HepG2 (cell line): ENCODE results near the gene LEMD1. TPM values are rescaled to one million over a fixed set of nuclear protein-coding genes. Genes with fewer than 3 reads are reported as not detected.
A peak's percentile ranks its signal among the peaks of the same experiment; 100 is the strongest.

Experiments used
- ATAC-seq: fragments of 200-7000 bp; cut with Tn5 transposase; 3 replicates; pipeline ENCODE4 v1.9.1; 2020; ENCODE audit warnings: mild to moderate bottlenecking, moderate library complexity
- BruUV-seq: library from RNA; stranded (reverse); fragments of 400-500 nt; replicated peaks from 2 replicates; lab custom pipeline; 2021; lab: Mats Ljungman, UMichigan
- CTCF ChIA-PET: fragments of 300-600 bp; formaldehyde crosslinking; extraction: SDS; loops from one replicate; lab custom pipeline; 2021; ENCODE audit warnings: low total read pairs, inconsistent platforms, low intra/inter-chr PET ratio; lab: Yijun Ruan, JAX
- POLR2A ChIA-PET: fragments of 350-600 bp; sonication (Branson Sonifier 250); formaldehyde crosslinking; loops from one replicate; lab custom pipeline; 2020; ENCODE audit warnings: antibody characterized with exemption, inconsistent platforms; lab: Yijun Ruan, JAX
- DNase-seq: peaks from one replicate; pipeline ENCODE4 v3.0.0-alpha.2; 2015; ENCODE audit warnings: low spot score
- FAIRE-seq: peaks from 3 replicates; lab custom pipeline; 2011; peaks lifted over from hg19 to GRCh38; lab: Jason Lieb, UNC
- H2AFZ ChIP-seq: one replicate; pipeline ENCODE4 v1.6.1; 2011; ENCODE audit warnings: low read length, inconsistent platforms
- H3K27ac ChIP-seq: fragments of 300-600 bp; 3 replicates; pipeline ENCODE4 v1.8.0; 2011; ENCODE audit warnings: mixed run types, mild to moderate bottlenecking, mixed read lengths, low read length, inconsistent platforms; ENCODE audit not compliant: insufficient read depth; ENCODE audit errors: extremely low read length
- H3K27me3 ChIP-seq, 2 experiments: fragments of 200-600 bp in 1 of 2; 2 replicates in 1 of 2; 3 replicates in 1 of 2; pipeline versions ENCODE4 v1.6.0 to v1.8.0; 2011; ENCODE audit warnings: low read length in 2 of 2, mild to moderate bottlenecking in 2 of 2, moderate library complexity in 2 of 2, inconsistent platforms in 1 of 2; ENCODE audit not compliant: insufficient read depth in 2 of 2, control insufficient read depth in 1 of 2
- H3K36me3 ChIP-seq, 2 experiments: fragments of 200-600 bp in 1 of 2; replicated peaks in 1 of 2; 2 replicates in 1 of 2; 3 replicates in 1 of 2; pipeline versions ENCODE4 v1.5.1 to v1.8.0; 2011; ENCODE audit warnings: low read length in 2 of 2, inconsistent platforms in 1 of 2; ENCODE audit not compliant: insufficient read depth in 2 of 2, control insufficient read depth in 1 of 2
- H3K4me1 ChIP-seq: 2 replicates; pipeline ENCODE4 v1.5.1; 2012; ENCODE audit warnings: low read length, inconsistent platforms; ENCODE audit not compliant: insufficient read depth
- H3K4me2 ChIP-seq: 2 replicates; pipeline ENCODE4 v1.6.0; 2011; ENCODE audit warnings: low read depth, low read length, inconsistent platforms
- H3K4me3 ChIP-seq, 3 experiments: fragments of 200-600 bp in 1 of 3; sonication (generic), shearing (Covaris generic) in 1 of 3; replicated peaks in 1 of 3; 2 replicates each; pipeline ENCODE4 v1.5.1; 2011 to 2016; ENCODE audit warnings: low read length in 3 of 3, inconsistent platforms in 2 of 3, low read depth in 2 of 3, mild to moderate bottlenecking in 2 of 3, control low read depth in 1 of 3, mixed read lengths in 1 of 3; ENCODE audit not compliant: insufficient read depth in 1 of 3
- H3K79me2 ChIP-seq: one replicate; pipeline ENCODE4 v1.6.1; 2011; ENCODE audit warnings: low read length, inconsistent platforms; ENCODE audit not compliant: insufficient read depth
- H3K9ac ChIP-seq: 2 replicates; pipeline ENCODE4 v1.6.0; 2011; ENCODE audit warnings: mild to moderate bottlenecking, low read depth, low read length, inconsistent platforms; ENCODE audit not compliant: insufficient read depth
- H3K9me3 ChIP-seq: 2 replicates; pipeline ENCODE4 v1.5.1; 2012; ENCODE audit warnings: mild to moderate bottlenecking, low read length
- H4K20me1 ChIP-seq: 2 replicates; pipeline ENCODE4 v1.6.0; 2011; ENCODE audit warnings: inconsistent platforms, mild to moderate bottlenecking, low read length, moderate library complexity; ENCODE audit not compliant: insufficient read depth
- JARID2 ChIP-seq: sonication (generic); formaldehyde crosslinking; IDR thresholded peaks from 2 replicates; pipeline ENCODE4 v1.8.1; 2023; ENCODE audit warnings: missing genetic modification reagents, inconsistent platforms; ENCODE audit not compliant: insufficient replicate concordance
- KDM1A ChIP-seq: IDR thresholded peaks from 2 replicates; pipeline ENCODE4 v1.6.1; 2016; ENCODE audit warnings: missing compliant biosample characterization
- MED13 ChIP-seq: sonication (generic); formaldehyde crosslinking; IDR thresholded peaks from 2 replicates; pipeline ENCODE4 v1.5.0; 2020; ENCODE audit warnings: missing genetic modification reagents
- RBFOX2 ChIP-seq: fragments of 200-400 bp; formaldehyde crosslinking; IDR thresholded peaks from 2 replicates; pipeline ENCODE4 v1.6.1; 2017; ENCODE audit warnings: low read depth, mild to moderate bottlenecking, low read length
- SALL2 ChIP-seq: sonication (generic); formaldehyde crosslinking; IDR thresholded peaks from 2 replicates; pipeline ENCODE4 v1.8.1; 2023; ENCODE audit warnings: mild to moderate bottlenecking, missing genetic modification reagents, inconsistent platforms
- TCF12 ChIP-seq, 2 experiments: fragments of 450-650 bp in 1 of 2; sonication (generic) in 1 of 2; formaldehyde crosslinking in 1 of 2; IDR thresholded peaks; 2 replicates each; pipeline versions ENCODE4 v1.6.1 to v1.8.0; 2017 to 2022; ENCODE audit warnings: antibody characterized with exemption in 1 of 2, mild to moderate bottlenecking in 1 of 2, missing genetic modification reagents in 1 of 2, moderate library complexity in 1 of 2
- TFAP4 ChIP-seq: sonication (generic); IDR thresholded peaks from 2 replicates; pipeline ENCODE4 v1.6.1; 2016; ENCODE audit warnings: low read depth, borderline replicate concordance
- YEATS4 ChIP-seq: sonication (generic); formaldehyde crosslinking; IDR thresholded peaks from 2 replicates; pipeline ENCODE4 v1.4.0; 2020; ENCODE audit warnings: missing genetic modification reagents, borderline replicate concordance
- ZFP1 ChIP-seq: IDR thresholded peaks from 2 replicates; pipeline ENCODE4 v1.6.1; 2016
- ZMYM2 ChIP-seq: sonication (generic); formaldehyde crosslinking; IDR thresholded peaks from 2 replicates; pipeline ENCODE4 v1.8.0; 2022; ENCODE audit warnings: mild to moderate bottlenecking, missing genetic modification reagents
- ZNF263 ChIP-seq: sonication (generic); formaldehyde crosslinking; IDR thresholded peaks from 2 replicates; pipeline ENCODE4 v1.4.0; 2020; ENCODE audit warnings: missing genetic modification reagents
- ZNF292 ChIP-seq: sonication (generic); formaldehyde crosslinking; IDR thresholded peaks from 2 replicates; pipeline ENCODE4 v1.8.1; 2022; ENCODE audit warnings: mild to moderate bottlenecking, low read depth, missing genetic modification reagents, borderline replicate concordance
- whole genome bisulfite sequencing: methylation state at CpG from one replicate; pipeline ENCODE4 v1.1.6; 2017; ENCODE audit warnings: low lambda C conversion rate; 5-methylcytosine and 5-hydroxymethylcytosine counted together
- in situ Hi-C: cut with HindIII; loops from 2 replicates; pipeline ENCODE4 v1.10.0; 2017; ENCODE audit warnings: low pct_unique_long_range_greater_than_20kb; ENCODE audit not compliant: extremely low pct_ligation_motif_present
- intact Hi-C: fragments of 100-400 bp; cut with micrococcal nuclease; formaldehyde crosslinking; loops from one replicate; pipeline ENCODE4 v1.10.0; 2022; ENCODE audit not compliant: unreplicated experiment
- polyA plus RNA-seq, 8 experiments: library from polyadenylated mRNA; depleted of rRNA in 3 of 8; stranded (reverse) in 7 of 8; unstranded in 1 of 8; fragments of >200 nt; fragmentation: Illumina TruSeq in 4 of 8; extraction: Trizol in 4 of 8; gene quantifications; 2 replicates each; pipeline versions ENCODE4 v1.2.1 to v1.2.3, GENCODE V29; 2011 to 2016; ENCODE audit warnings: low read depth in 4 of 8, missing spikeins in 1 of 8, mixed read lengths in 1 of 8; ENCODE audit not compliant: insufficient read depth in 1 of 8
- total RNA-seq, 5 experiments: library from RNA; depleted of rRNA; stranded (reverse); fragments of >200 nt; fragmentation: Illumina TruSeq; extraction: Trizol; gene quantifications; 2 replicates each; pipeline ENCODE4 v1.2.3, GENCODE V29; 2016; ENCODE audit warnings: low read depth in 1 of 5
- TF ChIP-seq, protein P1 (sequence below): sonication (generic); formaldehyde crosslinking; IDR thresholded peaks from 2 replicates; pipeline ENCODE4 v1.5.0; 2020; ENCODE audit warnings: missing genetic modification reagents

Gene LEMD1
- total and polyA plus RNA-seq, 2 of the 13 experiments (the other 11 are each of a cell fraction or from before 2014, with no cell fraction given): 1.4 to 2.3 TPM

DNA sequence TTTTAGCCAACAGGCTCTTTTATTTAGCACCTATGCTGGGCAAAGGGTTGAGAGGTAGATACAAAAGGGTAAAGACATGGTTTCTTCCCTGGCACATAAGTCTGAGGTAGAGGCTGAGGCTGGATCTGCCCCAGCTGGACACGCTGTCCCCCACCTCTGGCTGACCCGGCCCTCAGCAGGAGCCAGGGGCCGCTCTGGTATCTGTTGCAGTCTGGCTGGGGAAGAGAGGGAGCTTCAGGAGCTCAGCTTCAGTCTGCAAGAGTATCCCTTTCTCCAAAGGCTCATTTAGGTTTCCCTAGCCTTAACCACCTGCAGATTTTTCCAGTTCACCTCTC, 19.8 kb upstream of the LEMD1 start (continued):
- no peak for TF ChIP-seq SALL2
- TF ChIP-seq, protein P1, sequence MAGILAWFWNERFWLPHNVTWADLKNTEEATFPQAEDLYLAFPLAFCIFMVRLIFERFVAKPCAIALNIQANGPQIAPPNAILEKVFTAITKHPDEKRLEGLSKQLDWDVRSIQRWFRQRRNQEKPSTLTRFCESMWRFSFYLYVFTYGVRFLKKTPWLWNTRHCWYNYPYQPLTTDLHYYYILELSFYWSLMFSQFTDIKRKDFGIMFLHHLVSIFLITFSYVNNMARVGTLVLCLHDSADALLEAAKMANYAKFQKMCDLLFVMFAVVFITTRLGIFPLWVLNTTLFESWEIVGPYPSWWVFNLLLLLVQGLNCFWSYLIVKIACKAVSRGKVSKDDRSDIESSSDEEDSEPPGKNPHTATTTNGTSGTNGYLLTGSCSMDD (CRISPR knock-in tag): no peak

DNA sequence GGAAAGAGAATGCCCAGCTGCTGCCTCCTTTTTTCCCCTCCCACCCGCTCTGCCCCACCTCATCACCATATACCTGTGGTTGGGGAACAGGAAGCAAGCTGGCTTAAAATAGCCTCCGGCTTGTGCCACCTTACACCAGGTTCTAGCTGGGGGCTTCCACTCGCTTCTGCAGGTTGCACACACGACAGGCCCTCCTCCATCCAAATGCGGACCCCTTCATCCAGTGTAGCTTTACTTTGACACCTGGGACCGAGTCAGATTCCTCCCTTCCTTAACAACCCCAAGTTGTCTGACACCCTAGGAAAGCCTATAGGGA, 19.4 kb upstream of the LEMD1 start:
- WGBS: 53% methylated on average over 6 of the region's 6 CpGs
- DNase-seq: no peak
- Histone ChIP-seq H3K36me3 (no peaks in the 10 kb centered on the region), H3K4me1 (peaks cover 76% of the 10 kb centered on the region), H3K4me2 (peak overlapping the region; percentile 52)
- TF ChIP-seq ZNF292 (CRISPR knock-in tag) (peak; percentile 6; the same call in 1 of the 2 replicates), RBFOX2 (0 out of 2 replicates have a peak, but pooled peaks have one; percentile 13), TFAP4 (0 out of 2 replicates have a peak, but pooled peaks have one; percentile 44), TCF12 (IDR thresholded peaks at IDR 0.05) (no peak), TCF12 (CRISPR knock-in tag; IDR thresholded peaks at IDR 0.05) (no peak), JARID2 (no peak), YEATS4 (CRISPR knock-in tag) (peak; percentile 26; the same call in 1 of the 2 replicates), ZMYM2 (CRISPR knock-in tag) (no peak), ZNF263 (0 out of 2 replicates have a peak, but pooled peaks have one; percentile 3), MED13 (no peak), KDM1A (no peak), ZFP1 (CRISPR knock-in tag) (no peak)
- TF ChIP-seq, all 625 proteins: peak for 5
- no peaks in the 10 kb centered on the region for H3K79me2 ChIP-seq
- ChIA-PET CTCF (no interaction called here), POLR2A (interaction anchor here (0.6 to 4.4 kb wide), 5 partner anchors 9 to 17 kb away, joined by 3 to 95 read pairs (median 4); no protein-coding TSS in a partner anchor)
- peaks cover 6% of the 10 kb centered on the region; the same call in 1 of the 2 replicates for H4K20me1 ChIP-seq
- no peak overlapping the region for H2AFZ ChIP-seq
- peaks cover 0 to 1% of the 10 kb centered on the region in 2 experiments; a peak in 2 of 5 replicates for H3K27me3 ChIP-seq
- no TSS peak for BruUV-seq
- H3K9me3 ChIP-seq: no peaks in the 10 kb centered on the region
- no peak overlapping the region for H3K4me3 ChIP-seq
- H3K9ac ChIP-seq: no peak overlapping the region
- in situ Hi-C loops (no loop called here), intact Hi-C loops (no loop called here)
- FAIRE-seq (no peak), ATAC-seq (no peak)
- no peak overlapping the region for H3K27ac ChIP-seq
